ENCODE measurements around the gene LMX1B. TPM values are rescaled to one million over a fixed set of nuclear protein-coding genes. Genes with fewer than 3 reads are reported as not detected.
A peak's percentile ranks its signal among the peaks of the same experiment; 100 is the strongest.

Gene LMX1B
- total and polyA plus RNA-seq, 10 donors, result 0.02 to 0.25 TPM; not detected in 8

DNA sequence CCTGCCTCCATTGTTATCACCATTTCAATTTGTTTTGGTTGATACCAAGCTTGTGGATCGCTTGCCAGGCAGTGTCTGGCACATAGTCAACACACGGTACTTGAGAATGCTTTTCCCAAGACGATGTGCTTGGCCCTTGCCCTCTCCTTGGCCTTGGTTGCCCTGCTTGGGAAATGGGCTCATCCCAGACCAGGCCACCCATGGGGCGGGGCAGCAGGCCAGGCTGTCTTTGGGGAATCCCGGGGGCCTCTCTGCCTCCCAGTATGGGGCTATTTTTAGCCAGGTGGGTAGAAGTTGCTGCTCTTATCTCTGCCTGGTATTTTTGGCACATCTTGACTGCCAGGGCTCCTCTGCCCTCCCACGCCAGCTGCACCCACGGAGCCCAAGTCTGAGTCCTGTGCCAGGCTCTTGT lies 49.9 kb downstream of the LMX1B start:
- Histone ChIP-seq H3K27me3 (replicated peaks in 1 of 7) (peaks cover 0 to 90% (median 26%) of the 10 kb centered on the region in 7 donors), H3K36me3 (no peaks in the 10 kb centered on the region), H3K4me3 (no peak overlapping the region), H3K27ac (no peak overlapping the region), H3K9me3 (no peaks in the 10 kb centered on the region), H3K4me1 (peaks cover 0 to 25% (median 7%) of the 10 kb centered on the region in 6 donors)
- 46 to 63% (median 57%) methylated on average over 5 to 7 of the region's 7 CpGs for WGBS, 5 donors
- intact Hi-C loops (cut with DNase I; ENCODE audit: low total_unique reads), result no loop called here
- DNase-seq, result no peak
- no peak for TF ChIP-seq POLR2A (IDR thresholded peaks at IDR 0.05)

DNA sequence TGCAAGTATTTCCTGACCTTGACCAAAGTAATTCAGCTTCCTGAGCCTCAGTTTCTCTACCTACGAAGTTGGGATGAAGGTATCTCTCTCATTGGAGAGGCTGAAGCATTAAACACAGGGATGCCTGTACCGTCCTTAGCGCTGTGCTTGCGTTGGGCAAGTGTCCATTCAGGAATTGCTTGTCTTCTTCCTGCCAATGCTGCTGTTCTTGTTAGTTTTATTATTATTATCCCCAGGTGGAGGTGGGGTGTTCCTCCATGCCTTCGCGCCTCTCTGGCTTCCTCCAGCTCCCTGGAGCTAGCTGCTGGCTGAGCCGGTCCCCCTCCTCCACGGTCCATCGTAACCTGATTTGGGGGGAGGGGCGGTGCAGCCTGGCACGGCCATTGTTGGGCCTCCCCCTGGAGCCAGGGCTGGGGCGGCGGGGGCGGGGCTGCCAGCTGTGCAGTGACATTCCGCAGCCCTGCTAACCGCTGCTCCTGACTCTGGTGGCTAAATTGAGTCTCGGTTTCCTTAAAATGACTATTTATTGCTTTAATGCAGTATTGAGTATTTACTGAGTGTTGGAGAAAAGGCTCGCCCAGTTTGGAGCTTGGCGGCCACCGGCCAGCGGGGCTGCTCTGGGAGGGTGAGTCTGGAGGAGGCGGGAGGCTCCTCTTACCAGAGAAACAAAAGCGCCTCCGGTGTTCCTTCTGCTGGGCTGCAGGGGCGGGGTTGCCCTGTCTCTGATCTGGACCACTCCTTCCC lies 51.3 kb downstream of the LMX1B start:
- H3K4me3 ChIP-seq, result peak overlapping the region in 1 of 8 donors; percentile 11
- WGBS, 5 donors, result 7 to 15% (median 10%) methylated on average over 15 to 25 of the region's 25 CpGs
- no peaks in the 10 kb centered on the region for H3K9me3 ChIP-seq
- no peaks in the 10 kb centered on the region for H3K36me3 ChIP-seq
- peaks cover 0 to 95% (median 34%) of the 10 kb centered on the region in 7 donors for H3K27me3 ChIP-seq (replicated peaks in 1 of 7)
- no peak overlapping the region for H3K27ac ChIP-seq
- no peak for DNase-seq
- H3K4me1 ChIP-seq, result peaks cover 0 to 25% (median 7%) of the 10 kb centered on the region in 6 donors
- intact Hi-C loops (cut with DNase I; ENCODE audit: low total_unique reads), result no loop called here
- no peak for TF ChIP-seq POLR2AphosphoS5 (IDR thresholded peaks at IDR 0.05)
- no peak for TF ChIP-seq CTCF (IDR thresholded peaks at IDR 0.05 in 8 of 11, conservative IDR thresholded peaks at IDR 0.05 in 3 of 11)
- no peak for TF ChIP-seq POLR2A (IDR thresholded peaks at IDR 0.05)

DNA sequence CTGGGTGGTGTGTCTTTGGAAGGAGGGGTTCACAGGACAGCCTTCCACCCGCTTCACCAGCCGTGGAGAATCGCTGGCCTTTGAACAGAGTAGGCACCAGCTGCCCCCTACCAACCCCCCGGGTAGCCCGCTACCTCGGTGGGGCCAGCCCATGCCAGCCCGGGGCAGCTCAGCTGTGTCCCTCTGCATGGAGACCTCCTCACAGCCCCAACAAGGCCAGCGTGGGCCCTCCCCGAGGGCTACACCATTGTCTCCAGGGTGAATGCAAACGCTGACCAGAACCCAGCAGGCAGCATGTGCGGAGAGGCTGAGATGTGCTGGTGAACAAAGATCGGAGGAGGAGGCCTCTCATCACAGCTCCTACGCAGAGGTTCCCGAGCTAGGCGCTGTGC lies 51.9 kb downstream of the LMX1B start:
- DNase-seq, result no peak
- Histone ChIP-seq H3K9me3 (no peaks in the 10 kb centered on the region), H3K27ac (no peak overlapping the region), H3K36me3 (no peaks in the 10 kb centered on the region), H3K27me3 (replicated peaks in 1 of 7) (peaks cover 0 to 100% (median 34%) of the 10 kb centered on the region in 7 donors), H3K4me3 (no peak overlapping the region), H3K4me1 (peaks cover 0 to 25% (median 7%) of the 10 kb centered on the region in 6 donors)
- 40 to 80% (median 44%) methylated on average over 2 to 15 of the region's 15 CpGs; no CpG with 5 or more reads in 1 of the 5 donors for WGBS, 5 donors
- TF ChIP-seq POLR2AphosphoS5 (IDR thresholded peaks at IDR 0.05), result no peak
- TF ChIP-seq POLR2A (IDR thresholded peaks at IDR 0.05), result no peak
- no peak for TF ChIP-seq CTCF (IDR thresholded peaks at IDR 0.05 in 8 of 11, conservative IDR thresholded peaks at IDR 0.05 in 3 of 11)
- intact Hi-C loops (cut with DNase I; ENCODE audit: low total_unique reads), result no loop called here

DNA sequence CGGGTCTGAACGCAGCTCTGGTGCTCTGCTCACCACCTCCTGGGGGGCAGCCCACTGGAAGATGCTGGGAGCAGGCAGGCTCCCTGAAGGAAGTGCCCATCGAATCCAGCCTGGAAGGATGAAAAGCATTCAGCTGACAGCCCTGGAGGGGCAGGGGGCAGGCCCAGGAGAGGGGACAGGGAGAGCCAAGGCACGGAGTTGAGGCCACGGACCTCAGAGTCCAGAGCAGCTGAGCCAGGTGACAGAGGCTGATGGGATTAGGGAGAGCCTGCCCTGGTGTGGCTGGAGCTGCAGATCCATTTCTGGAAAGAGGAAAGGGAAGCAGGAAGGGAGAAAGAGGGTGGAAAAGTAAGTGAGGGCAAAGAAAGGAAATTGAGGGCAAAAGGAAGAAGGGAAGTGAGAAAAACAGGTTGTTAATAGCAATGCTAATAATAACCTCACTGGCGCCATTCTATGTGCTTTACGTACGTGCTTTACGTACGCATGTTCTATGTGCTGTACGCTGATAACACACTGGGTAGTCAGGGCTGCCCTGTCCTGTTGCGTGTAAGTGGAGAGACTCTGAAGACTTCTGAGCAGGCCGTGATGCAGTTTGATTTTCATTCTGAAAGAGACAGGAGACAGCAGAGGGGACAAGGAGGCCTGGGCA lies 52.6 kb downstream of the LMX1B start:
- peaks cover 0 to 26% (median 9%) of the 10 kb centered on the region in 6 donors for H3K4me1 ChIP-seq
- 36 to 48% (median 43%) methylated on average over 13 of the region's 13 CpGs for WGBS, 5 donors
- TF ChIP-seq POLR2AphosphoS5 (IDR thresholded peaks at IDR 0.05), result no peak
- TF ChIP-seq CTCF (IDR thresholded peaks at IDR 0.05 in 8 of 11, conservative IDR thresholded peaks at IDR 0.05 in 3 of 11), result no peak
- no peak for TF ChIP-seq POLR2A (IDR thresholded peaks at IDR 0.05)
- no peak overlapping the region for H3K27ac ChIP-seq
- peaks cover 0 to 100% (median 39%) of the 10 kb centered on the region in 7 donors for H3K27me3 ChIP-seq (replicated peaks in 1 of 7)
- DNase-seq, result no peak
- no peaks in the 10 kb centered on the region for H3K36me3 ChIP-seq
- H3K9me3 ChIP-seq, result no peaks in the 10 kb centered on the region
- intact Hi-C loops (cut with DNase I; ENCODE audit: low total_unique reads), result no loop called here
- H3K4me3 ChIP-seq, result no peak overlapping the region

Data from spleen (tissue), 11 donors.